MCF 10A (cell line): ENCODE data around the gene ZNF3. TPM values are rescaled to one million over a fixed set of nuclear protein-coding genes. Genes with fewer than 3 reads are reported as not detected.

Experiments used
- BruUV-seq: library from RNA; stranded (reverse); fragments of 400-500 nt; replicated peaks from 2 replicates; lab custom pipeline; 2021; lab: Mats Ljungman, UMichigan
- CTCF ChIA-PET: fragments of 300-600 bp; sonication (Branson Sonifier 250); formaldehyde crosslinking; extraction: SDS; loops from one replicate; lab custom pipeline; 2021; ENCODE audit warnings: antibody characterized with exemption, inconsistent platforms; lab: Yijun Ruan, JAX
- POLR2A ChIA-PET: fragments of 300-600, 350-650 bp; sonication (Branson Sonifier 250); formaldehyde crosslinking; extraction: SDS; loops from one replicate; lab custom pipeline; 2020; ENCODE audit warnings: antibody characterized with exemption, inconsistent platforms; lab: Yijun Ruan, JAX
- DNase-seq: peaks from one replicate; pipeline ENCODE4 v3.0.0-alpha.2; 2018; ENCODE audit not compliant: unreplicated experiment
- H3K27ac Mint-ChIP-seq: one replicate; pipeline ENCODE4 v1.8.0; 2022; ENCODE audit warnings: mild to moderate bottlenecking, low read depth, mixed read lengths; ENCODE audit not compliant: unreplicated experiment
- H3K27me3 Mint-ChIP-seq: one replicate; pipeline ENCODE4 v1.8.0; 2022; ENCODE audit warnings: mixed read lengths; ENCODE audit not compliant: insufficient read depth, unreplicated experiment
- H3K36me3 Mint-ChIP-seq: one replicate; pipeline ENCODE4 v1.8.0; 2022; ENCODE audit warnings: mild to moderate bottlenecking, moderate library complexity, mixed read lengths; ENCODE audit not compliant: insufficient read depth, unreplicated experiment
- H3K4me1 Mint-ChIP-seq: one replicate; pipeline ENCODE4 v1.8.0; 2022; ENCODE audit warnings: mixed read lengths; ENCODE audit not compliant: insufficient read depth, unreplicated experiment
- H3K4me3 Mint-ChIP-seq: one replicate; pipeline ENCODE4 v1.8.0; 2022; ENCODE audit warnings: mild to moderate bottlenecking, moderate library complexity, mixed read lengths; ENCODE audit not compliant: unreplicated experiment
- H3K9me3 Mint-ChIP-seq: one replicate; pipeline ENCODE4 v1.8.0; 2022; ENCODE audit warnings: mixed read lengths; ENCODE audit not compliant: unreplicated experiment
- CTCF ChIP-seq: fragments of 200-600 bp; IDR thresholded peaks from one replicate; pipeline ENCODE4 v1.8.0; 2022; ENCODE audit warnings: antibody characterized with exemption, mild to moderate bottlenecking; ENCODE audit not compliant: unreplicated experiment
- intact Hi-C: fragments of 100-400 bp; cut with micrococcal nuclease; formaldehyde crosslinking; loops from 2 replicates; pipeline ENCODE4 v1.14.1; 2022
- total RNA-seq: library from RNA; stranded (reverse); gene quantifications from 2 replicates; pipeline ENCODE4 v1.2.3, GENCODE V29; 2022

ZNF3 gene
- total RNA-seq, 1 experiment from 2014 or later: 23.7 TPM

DNA sequence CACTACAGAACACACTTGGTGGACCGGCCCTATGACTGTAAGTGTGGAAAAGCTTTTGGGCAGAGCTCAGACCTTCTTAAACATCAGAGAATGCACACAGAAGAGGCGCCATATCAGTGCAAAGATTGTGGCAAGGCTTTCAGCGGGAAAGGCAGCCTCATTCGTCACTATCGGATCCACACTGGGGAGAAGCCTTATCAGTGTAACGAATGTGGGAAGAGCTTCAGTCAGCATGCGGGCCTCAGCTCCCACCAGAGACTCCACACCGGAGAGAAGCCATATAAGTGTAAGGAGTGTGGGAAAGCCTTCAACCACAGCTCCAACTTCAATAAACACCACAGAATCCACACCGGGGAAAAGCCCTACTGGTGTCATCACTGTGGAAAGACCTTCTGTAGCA, 17.4 kb downstream of the ZNF3 start:
- H3K36me3 Mint-ChIP-seq: peaks cover 66% of the 10 kb centered on the region

DNA sequence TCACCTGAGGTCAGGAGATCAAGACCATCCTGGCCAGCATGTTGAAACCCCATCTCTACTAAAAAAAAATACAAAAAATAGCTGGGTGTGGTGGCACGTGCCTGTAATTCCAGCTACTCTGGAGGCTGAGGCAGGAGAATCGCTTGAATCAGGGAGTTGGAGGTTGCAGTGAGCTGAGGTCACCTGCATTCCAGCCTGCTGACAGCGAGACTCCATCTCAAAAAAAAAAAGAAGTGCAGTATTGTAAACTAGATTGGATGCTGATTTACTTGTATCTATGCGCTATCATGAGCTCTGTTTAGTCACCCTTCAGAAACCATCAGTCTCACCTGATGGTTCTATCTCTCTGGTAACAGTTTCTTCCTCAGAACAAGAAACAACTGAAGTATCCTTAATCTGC, 18.1 kb downstream of the ZNF3 start:
- POLR2A ChIA-PET: interaction anchor here (1.0 to 2.1 kb wide), 5 partner anchors 8 to 145 kb away, joined by 3 to 8 read pairs (median 4); partner anchors contain the start of gene ZSCAN21
- DNase-seq: no peak
- Mint-ChIP-seq H3K4me1 (no peaks in the 10 kb centered on the region), H3K27me3 (no peaks in the 10 kb centered on the region), H3K4me3 (no peak overlapping the region), H3K9me3 (no peaks in the 10 kb centered on the region), H3K27ac (no peak overlapping the region), H3K36me3 (peaks cover 70% of the 10 kb centered on the region)
- TF ChIP-seq CTCF: no peak
- no TSS peak for BruUV-seq
- intact Hi-C loops: no loop called here
- CTCF ChIA-PET: interaction anchor here (0.6 to 1.3 kb wide), 9 partner anchors 8 to 496 kb away, joined by 3 to 10 read pairs (median 4); partner anchors contain the start of gene MBLAC1

More for the DNA sequence above, 17.4 kb downstream of the ZNF3 start:
- Mint-ChIP-seq H3K4me3 (no peak overlapping the region), H3K4me1 (no peaks in the 10 kb centered on the region), H3K27me3 (no peaks in the 10 kb centered on the region), H3K9me3 (no peaks in the 10 kb centered on the region), H3K27ac (peak overlapping the region; percentile 39)
- DNase-seq: no peak
- TF ChIP-seq CTCF: no peak
- no TSS peak for BruUV-seq
- POLR2A ChIA-PET: interaction anchor here (0.5 to 2.1 kb wide), 5 partner anchors 11 to 593 kb away, joined by 3 to 8 read pairs (median 4); no protein-coding TSS in a partner anchor
- CTCF ChIA-PET: interaction anchor here (0.6 to 1.3 kb wide), 7 partner anchors 9 to 85 kb away, joined by 3 to 10 read pairs (median 4); no protein-coding TSS in a partner anchor
- intact Hi-C loops: no loop called here

DNA sequence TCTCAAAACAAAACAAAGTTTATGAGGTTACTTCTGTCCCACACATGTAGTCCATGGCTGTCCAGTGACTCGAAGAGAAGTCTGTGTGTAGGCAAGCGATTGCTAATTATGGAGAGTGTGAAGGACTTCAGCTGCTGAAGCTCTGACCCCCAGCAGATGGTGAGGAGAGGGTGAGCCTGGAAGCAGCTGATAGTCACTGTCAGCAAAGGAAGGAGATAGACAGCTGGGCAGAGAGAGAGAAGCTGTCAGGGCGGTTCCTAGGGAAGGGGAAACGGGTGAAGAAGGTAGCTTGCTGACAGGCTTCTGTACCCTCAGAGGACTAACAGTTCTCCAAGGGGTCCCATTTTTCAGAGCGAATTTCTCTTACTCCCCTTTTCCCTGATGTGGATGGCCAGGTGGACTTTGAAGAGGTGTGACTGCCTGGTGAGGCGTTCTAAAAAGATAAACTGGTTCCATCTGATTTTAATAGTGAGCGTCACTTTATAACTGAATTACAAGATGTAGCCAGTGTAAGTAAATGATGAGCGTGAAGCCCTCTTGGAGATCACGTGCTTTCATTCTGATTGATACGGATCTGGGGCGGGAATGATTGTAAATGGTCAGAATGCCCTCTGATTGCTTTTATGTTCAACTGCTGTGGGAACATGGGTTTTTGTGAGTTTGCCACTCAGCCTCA, 19.9 kb downstream of the ZNF3 start:
- H3K27me3 Mint-ChIP-seq: no peaks in the 10 kb centered on the region
- ChIA-PET POLR2A (no interaction called here), CTCF (interaction anchor here (0.6 to 1.1 kb wide), 5 partner anchors 9 to 83 kb away, joined by 3 to 4 read pairs (median 3); no protein-coding TSS in a partner anchor)
- no peaks in the 10 kb centered on the region for H3K4me1 Mint-ChIP-seq
- no peak overlapping the region for H3K27ac Mint-ChIP-seq
- DNase-seq: no peak
- BruUV-seq: no TSS peak
- intact Hi-C loops: no loop called here
- H3K36me3 Mint-ChIP-seq: peaks cover 74% of the 10 kb centered on the region
- no peak overlapping the region for H3K4me3 Mint-ChIP-seq
- no peaks in the 10 kb centered on the region for H3K9me3 Mint-ChIP-seq
- no peak for TF ChIP-seq CTCF

DNA sequence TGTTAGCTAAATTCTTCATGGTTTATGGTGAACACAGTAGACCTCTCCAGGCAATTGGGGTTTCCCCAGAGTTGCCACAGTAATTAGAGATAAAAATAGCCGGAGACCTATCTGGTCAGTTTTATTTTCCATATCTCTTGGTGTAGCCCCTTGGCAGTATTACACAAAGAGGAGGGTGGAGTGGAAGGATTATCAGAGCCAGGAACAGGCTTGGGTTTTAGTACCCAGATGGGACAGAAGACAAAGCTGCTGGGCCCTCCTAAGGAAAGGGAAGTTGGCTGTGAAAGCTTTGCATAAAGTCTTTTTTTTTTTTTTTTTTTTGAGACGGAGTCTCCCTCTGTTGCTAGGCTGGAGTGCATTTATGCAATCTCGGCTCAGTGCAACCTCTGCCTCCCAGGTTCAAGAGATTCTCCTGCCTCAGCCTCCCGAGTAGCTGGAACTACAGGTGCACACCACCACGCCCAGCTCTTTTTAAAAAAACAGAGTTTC, 22.2 kb downstream of the ZNF3 start:
- Mint-ChIP-seq H3K27me3 (no peaks in the 10 kb centered on the region), H3K36me3 (peaks cover 72% of the 10 kb centered on the region), H3K27ac (no peak overlapping the region), H3K4me3 (no peak overlapping the region), H3K9me3 (no peaks in the 10 kb centered on the region), H3K4me1 (no peaks in the 10 kb centered on the region)
- ChIA-PET POLR2A (interaction anchor here (0.9 to 1.8 kb wide), 3 partner anchors 44 to 140 kb away, joined by 3 to 4 read pairs (median 3); partner anchors contain the start of genes TRIM4 and ZKSCAN1), CTCF (interaction anchor here (1.1 kb wide), 1 partner anchor 69 kb away, joined by 4 read pairs; no protein-coding TSS in a partner anchor)
- no TSS peak for BruUV-seq
- intact Hi-C loops: loop anchor here (10.0 kb wide), 1 partner anchor 144 kb away; the partner anchor contains the start of gene TRIM4
- TF ChIP-seq CTCF: no peak
- DNase-seq: no peak
